PC-9 (cell line): ENCODE data around the gene LAMA3.

Experiments
- CTCF ChIP-seq: fragments of 200-600 bp; sonication (generic); conservative IDR thresholded peaks from 2 replicates; pipeline ENCODE4 v1.6.1; 2017; ENCODE audit warnings: mixed run types, antibody characterized with exemption, mild to moderate bottlenecking, moderate library complexity
- EZH2 ChIP-seq: fragments of 200-600 bp; sonication (generic); IDR thresholded peaks from 2 replicates; pipeline ENCODE4 v1.8.0; 2017; ENCODE audit warnings: antibody characterized with exemption, low read depth

GRCh38 chr18:23844991-23845680 lies 155.9 kb downstream of the LAMA3 start:
- TF ChIP-seq EZH2 (no peak), CTCF (no peak)
